OCI-LY7 (cell line): ENCODE results near the gene ABHD16B. TPM values are rescaled to one million over a fixed set of nuclear protein-coding genes. Genes with fewer than 3 reads are reported as not detected.

Experiments
- BruUV-seq: library from RNA; stranded (reverse); fragments of 400-500 nt; replicated peaks from 2 replicates; lab custom pipeline; 2021; lab: Mats Ljungman, UMichigan
- CTCF ChIA-PET: fragments of 300-600 bp; sonication (Branson Sonifier 250); formaldehyde crosslinking; loops from one replicate; lab custom pipeline; 2022; ENCODE audit warnings: antibody characterized with exemption; ENCODE audit not compliant: unreplicated experiment; lab: Charles Lee
- POLR2A ChIA-PET: fragments of 300-600 bp; sonication (Branson Sonifier 250); formaldehyde crosslinking; loops from one replicate; lab custom pipeline; 2022; ENCODE audit warnings: antibody characterized with exemption; lab: Charles Lee
- DNase-seq: peaks from one replicate; pipeline ENCODE4 v3.0.0-alpha.2; 2015; ENCODE audit warnings: low spot score
- H2AFZ ChIP-seq: fragments of 200-600 bp; sonication (generic), shearing (Covaris generic); 2 replicates; pipeline ENCODE4 v1.6.1; 2014; ENCODE audit warnings: mild to moderate bottlenecking, antibody characterized with exemption, low read length, moderate library complexity
- H3K27ac ChIP-seq: fragments of 200-600 bp; sonication (generic); 2 replicates; pipeline ENCODE4 v1.5.1; 2014; ENCODE audit warnings: mixed run types, low read depth, mild to moderate bottlenecking, moderate library complexity, low read length, inconsistent platforms; ENCODE audit not compliant: poor library complexity, severe bottlenecking
- H3K36me3 ChIP-seq: fragments of 200-600 bp; sonication (generic); 2 replicates; pipeline ENCODE4 v1.6.1; 2014; ENCODE audit warnings: mild to moderate bottlenecking, antibody characterized with exemption, low read length, moderate library complexity, mixed read lengths; ENCODE audit not compliant: insufficient read depth
- H3K4me1 ChIP-seq: fragments of 200-600 bp; sonication (generic); 2 replicates; pipeline ENCODE4 v1.5.1; 2014; ENCODE audit warnings: mild to moderate bottlenecking, low read length; ENCODE audit not compliant: insufficient read depth, poor library complexity, severe bottlenecking
- H3K4me2 ChIP-seq: fragments of 200-600 bp; sonication (generic); 2 replicates; pipeline ENCODE4 v1.6.1; 2014; ENCODE audit warnings: mild to moderate bottlenecking, low read length
- H3K4me3 ChIP-seq: fragments of 200-600 bp; sonication (generic); 2 replicates; pipeline ENCODE4 v1.5.1; 2014; ENCODE audit warnings: mild to moderate bottlenecking, low read depth, low read length; ENCODE audit not compliant: poor library complexity, severe bottlenecking
- H3K79me2 ChIP-seq: fragments of 200-600 bp; sonication (generic); 2 replicates; pipeline ENCODE4 v1.6.1; 2016; ENCODE audit warnings: low read depth, mild to moderate bottlenecking, low read length, moderate library complexity, mixed read lengths; ENCODE audit not compliant: insufficient read depth
- H3K9me2 ChIP-seq: fragments of 200-600 bp; sonication (generic); 2 replicates; pipeline ENCODE4 v1.6.1; 2016; ENCODE audit warnings: mild to moderate bottlenecking, low read length, mixed read lengths; ENCODE audit not compliant: insufficient read depth
- H3K9me3 ChIP-seq: fragments of 200-600 bp; sonication (generic); 2 replicates; pipeline ENCODE4 v1.6.1; 2014; ENCODE audit warnings: mild to moderate bottlenecking, mixed run types, low read length, mixed read lengths
- H4K20me1 ChIP-seq: fragments of 200-600 bp; sonication (generic); 2 replicates; pipeline ENCODE4 v1.6.1; 2014; ENCODE audit warnings: mild to moderate bottlenecking, antibody characterized with exemption, low read length, moderate library complexity, mixed read lengths; ENCODE audit not compliant: insufficient read depth
- CTCF ChIP-seq: fragments of 200-600 bp; sonication (generic); conservative IDR thresholded peaks from 2 replicates; pipeline ENCODE4 v1.5.1; 2014; ENCODE audit warnings: mild to moderate bottlenecking, antibody characterized with exemption, low read length, moderate library complexity, mixed read lengths
- EZH2phosphoT487 ChIP-seq: fragments of 200-600 bp; sonication (generic); IDR thresholded peaks from 2 replicates; pipeline ENCODE4 v1.6.1; 2018; ENCODE audit warnings: low read depth, borderline replicate concordance, mild to moderate bottlenecking, mixed run types, antibody characterized with exemption, low read length, moderate library complexity, mixed read lengths
- intact Hi-C: fragments of 100-400 bp; cut with micrococcal nuclease; formaldehyde crosslinking; loops from one replicate; pipeline ENCODE4 v1.10.0; 2022; ENCODE audit not compliant: unreplicated experiment
- total RNA-seq, 2 experiments: library from RNA; depleted of rRNA in 1 of 2; stranded (reverse); fragments of >200 nt in 1 of 2; shearing (Covaris generic) in 1 of 2; gene quantifications; 2 replicates each; pipeline ENCODE4 v1.2.3, GENCODE V29; 2014 to 2022

The ABHD16B gene
- total RNA-seq, 2 experiments from 2014 or later = 0.29 TPM; not detected in 1

GRCh38 chr20:63895202-63895951, 34.1 kb downstream of the ABHD16B start:
- ChIA-PET CTCF (no interaction called here), POLR2A (interaction anchor here (0.6 to 1.3 kb wide), 3 partner anchors 16 to 85 kb away, joined by 3 to 4 read pairs (median 3); partner anchors contain the start of gene PRPF6)
- peak; percentile 22 for DNase-seq
- H3K4me3 ChIP-seq = peak overlapping the region; percentile 84
- intact Hi-C loops = loop anchor here (2.0 to 5.0 kb wide), 2 partner anchors 31 to 358 kb away; partner anchors contain the start of genes PTK6 and TPD52L2
- peaks cover 40% of the 10 kb centered on the region for H3K79me2 ChIP-seq
- H4K20me1 ChIP-seq = peaks cover 14% of the 10 kb centered on the region
- peak overlapping the region; percentile 88 for H3K4me2 ChIP-seq
- BruUV-seq = no TSS peak
- peak overlapping the region; percentile 75 for H3K27ac ChIP-seq
- no peak for TF ChIP-seq CTCF
- TF ChIP-seq EZH2phosphoT487 = no peak
- H2AFZ ChIP-seq = no peak overlapping the region; the same call in 1 of the 2 replicates
- peaks cover 11% of the 10 kb centered on the region for H3K4me1 ChIP-seq
- H3K9me2 ChIP-seq = no peaks in the 10 kb centered on the region
- peaks cover 23% of the 10 kb centered on the region; the same call in 1 of the 2 replicates for H3K36me3 ChIP-seq
- no peaks in the 10 kb centered on the region for H3K9me3 ChIP-seq

GRCh38 chr20:63895952-63896263, 34.6 kb downstream of the ABHD16B start:
- Histone ChIP-seq H3K4me3 (peak overlapping the region; percentile 84), H3K9me2 (no peaks in the 10 kb centered on the region), H3K4me1 (peaks cover 11% of the 10 kb centered on the region), H3K27ac (peak overlapping the region; percentile 75), H3K36me3 (peaks cover 22% of the 10 kb centered on the region; the same call in 1 of the 2 replicates), H4K20me1 (peaks cover 14% of the 10 kb centered on the region), H3K4me2 (peak overlapping the region; percentile 88), H2AFZ (no peak overlapping the region; the same call in 1 of the 2 replicates), H3K9me3 (no peaks in the 10 kb centered on the region), H3K79me2 (peaks cover 44% of the 10 kb centered on the region)
- POLR2A ChIA-PET = interaction anchor here (0.9 to 1.3 kb wide), 2 partner anchors 15 to 85 kb away, joined by 3 read pairs; partner anchors contain the start of gene PRPF6
- DNase-seq = peak; percentile 23
- no peak for TF ChIP-seq CTCF
- intact Hi-C loops = loop anchor here (2.0 to 5.0 kb wide), 2 partner anchors 31 to 359 kb away; partner anchors contain the start of genes PTK6 and TPD52L2
- CTCF ChIA-PET = interaction anchor here (0.5 kb wide), 1 partner anchor 1130 kb away, joined by 3 read pairs; no protein-coding TSS in a partner anchor
- no TSS peak for BruUV-seq
